Caco-2 (cell line): ENCODE results near the gene KATNAL1. TPM values are rescaled to one million over a fixed set of nuclear protein-coding genes. Genes with fewer than 3 reads are reported as not detected.

ENCODE experiments used
- BruUV-seq: library from RNA; stranded (reverse); fragments of 400-500 nt; replicated peaks from 2 replicates; lab custom pipeline; 2021; lab: Mats Ljungman, UMichigan
- CTCF ChIA-PET: fragments of 300-600 bp; sonication (Branson Sonifier 250); formaldehyde crosslinking; loops from one replicate; lab custom pipeline; 2022; ENCODE audit warnings: antibody characterized with exemption; lab: Charles Lee
- POLR2A ChIA-PET: fragments of 300-600 bp; sonication (Branson Sonifier 250); formaldehyde crosslinking; loops from one replicate; lab custom pipeline; 2022; ENCODE audit warnings: antibody characterized with exemption; lab: Charles Lee
- DNase-seq, 2 experiments: peaks; one replicate each; pipeline versions ENCODE4 v3.0.0 to v3.0.0-alpha.2; 2020 to 2022
- H3K27me3 ChIP-seq: replicated peaks from 2 replicates; pipeline ENCODE4 v1.6.0; 2011; ENCODE audit warnings: low read length; ENCODE audit not compliant: control insufficient read depth, insufficient read depth
- H3K36me3 ChIP-seq: 2 replicates; pipeline ENCODE4 v1.5.1; 2011; ENCODE audit warnings: low read length; ENCODE audit not compliant: control insufficient read depth, insufficient read depth
- H3K4me1 ChIP-seq: fragments of 250-450 bp; sonication (Bioruptor Pico); 2 replicates; pipeline ENCODE4 v1.5.1; 2020; ENCODE audit warnings: mild to moderate bottlenecking
- H3K4me3 ChIP-seq: 2 replicates; pipeline ENCODE4 v1.5.1; 2011; ENCODE audit warnings: low read depth, mild to moderate bottlenecking, control low read depth, low read length
- H3K9me3 ChIP-seq: fragments of 250-450 bp; sonication (Bioruptor Pico); 2 replicates; pipeline ENCODE4 v1.5.1; 2020; ENCODE audit warnings: mild to moderate bottlenecking, moderate library complexity
- H3K27ac Mint-ChIP-seq: one replicate; pipeline ENCODE4 v1.8.0; 2022; ENCODE audit warnings: mixed read lengths; ENCODE audit not compliant: unreplicated experiment
- H3K27me3 Mint-ChIP-seq: one replicate; pipeline ENCODE4 v1.8.0; 2022; ENCODE audit warnings: mixed read lengths; ENCODE audit not compliant: insufficient read depth, unreplicated experiment
- H3K36me3 Mint-ChIP-seq: one replicate; pipeline ENCODE4 v1.8.0; 2022; ENCODE audit warnings: mild to moderate bottlenecking, mixed read lengths; ENCODE audit not compliant: insufficient read depth, unreplicated experiment
- H3K4me1 Mint-ChIP-seq: one replicate; pipeline ENCODE4 v1.8.0; 2022; ENCODE audit warnings: low read depth, mixed read lengths; ENCODE audit not compliant: unreplicated experiment
- H3K4me3 Mint-ChIP-seq: one replicate; pipeline ENCODE4 v1.8.0; 2022; ENCODE audit warnings: mild to moderate bottlenecking, moderate library complexity, mixed read lengths; ENCODE audit not compliant: unreplicated experiment
- H3K9me3 Mint-ChIP-seq: one replicate; pipeline ENCODE4 v1.8.0; 2022; ENCODE audit warnings: mixed read lengths; ENCODE audit not compliant: unreplicated experiment
- intact Hi-C: fragments of 100-400 bp; cut with micrococcal nuclease; formaldehyde crosslinking; loops from one replicate; pipeline ENCODE4 v1.10.0; 2022; ENCODE audit not compliant: unreplicated experiment
- total RNA-seq: library from RNA; stranded (reverse); gene quantifications from 2 replicates; pipeline ENCODE4 v1.2.3, GENCODE V29; 2022
- TF ChIP-seq, protein P1 (sequence below), 2 experiments: fragments of 200-600 bp in 1 of 2; IDR thresholded peaks; 1 replicate in 1 of 2; 2 replicates in 1 of 2; pipeline versions ENCODE4 v1.5.1 to v1.8.0; 2011 to 2022; ENCODE audit warnings: antibody characterized with exemption in 1 of 2, control low read depth in 1 of 2, inconsistent platforms in 1 of 2, low read depth in 1 of 2, low read length in 1 of 2, mild to moderate bottlenecking in 1 of 2, moderate library complexity in 1 of 2; ENCODE audit not compliant: insufficient read depth in 1 of 2, severe bottlenecking in 1 of 2, unreplicated experiment in 1 of 2

The KATNAL1 gene
- total RNA-seq, 1 experiment from 2014 or later: 8.1 TPM

DNA sequence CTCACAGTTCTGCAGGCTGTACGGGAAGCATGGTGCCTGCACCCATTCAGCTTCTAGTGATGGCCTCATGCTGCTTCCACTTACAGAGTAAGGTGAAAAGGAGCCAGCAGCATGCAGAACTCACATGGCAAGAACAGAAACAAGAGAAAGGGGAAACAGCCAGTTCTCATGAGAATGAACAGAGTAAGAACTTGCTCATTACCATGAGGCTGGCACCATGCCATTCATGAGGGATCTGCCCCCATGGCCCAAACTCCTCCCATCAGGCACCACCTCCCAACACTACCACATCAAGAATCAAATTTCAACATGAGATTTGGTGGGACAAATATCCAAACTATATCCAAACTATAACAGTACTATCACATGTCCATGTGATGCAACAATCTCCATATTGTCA, 72.1 kb downstream of the KATNAL1 start:
- intact Hi-C loops: no loop called here
- Histone ChIP-seq H3K36me3 (no peaks in the 10 kb centered on the region), H3K27me3 (no peaks in the 10 kb centered on the region), H3K9me3 (no peaks in the 10 kb centered on the region), H3K4me3 (no peak overlapping the region), H3K4me1 (no peaks in the 10 kb centered on the region)
- H3K27me3 Mint-ChIP-seq: no peaks in the 10 kb centered on the region
- TF ChIP-seq, protein P1, sequence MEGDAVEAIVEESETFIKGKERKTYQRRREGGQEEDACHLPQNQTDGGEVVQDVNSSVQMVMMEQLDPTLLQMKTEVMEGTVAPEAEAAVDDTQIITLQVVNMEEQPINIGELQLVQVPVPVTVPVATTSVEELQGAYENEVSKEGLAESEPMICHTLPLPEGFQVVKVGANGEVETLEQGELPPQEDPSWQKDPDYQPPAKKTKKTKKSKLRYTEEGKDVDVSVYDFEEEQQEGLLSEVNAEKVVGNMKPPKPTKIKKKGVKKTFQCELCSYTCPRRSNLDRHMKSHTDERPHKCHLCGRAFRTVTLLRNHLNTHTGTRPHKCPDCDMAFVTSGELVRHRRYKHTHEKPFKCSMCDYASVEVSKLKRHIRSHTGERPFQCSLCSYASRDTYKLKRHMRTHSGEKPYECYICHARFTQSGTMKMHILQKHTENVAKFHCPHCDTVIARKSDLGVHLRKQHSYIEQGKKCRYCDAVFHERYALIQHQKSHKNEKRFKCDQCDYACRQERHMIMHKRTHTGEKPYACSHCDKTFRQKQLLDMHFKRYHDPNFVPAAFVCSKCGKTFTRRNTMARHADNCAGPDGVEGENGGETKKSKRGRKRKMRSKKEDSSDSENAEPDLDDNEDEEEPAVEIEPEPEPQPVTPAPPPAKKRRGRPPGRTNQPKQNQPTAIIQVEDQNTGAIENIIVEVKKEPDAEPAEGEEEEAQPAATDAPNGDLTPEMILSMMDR (IDR thresholded peaks at IDR 0.05; ENCODE audit: insufficient read depth in 1 of 2, low read depth in 1 of 2, low read length in 1 of 2, severe bottlenecking in 1 of 2, unreplicated experiment in 1 of 2): no peak
- H3K4me3 Mint-ChIP-seq: no peak overlapping the region
- ChIA-PET CTCF (no interaction called here), POLR2A (no interaction called here)
- DNase-seq: no peak
- no TSS peak for BruUV-seq
- no peak overlapping the region for H3K27ac Mint-ChIP-seq
- no peaks in the 10 kb centered on the region for H3K9me3 Mint-ChIP-seq
- H3K36me3 Mint-ChIP-seq: no peaks in the 10 kb centered on the region
- no peaks in the 10 kb centered on the region for H3K4me1 Mint-ChIP-seq

DNA sequence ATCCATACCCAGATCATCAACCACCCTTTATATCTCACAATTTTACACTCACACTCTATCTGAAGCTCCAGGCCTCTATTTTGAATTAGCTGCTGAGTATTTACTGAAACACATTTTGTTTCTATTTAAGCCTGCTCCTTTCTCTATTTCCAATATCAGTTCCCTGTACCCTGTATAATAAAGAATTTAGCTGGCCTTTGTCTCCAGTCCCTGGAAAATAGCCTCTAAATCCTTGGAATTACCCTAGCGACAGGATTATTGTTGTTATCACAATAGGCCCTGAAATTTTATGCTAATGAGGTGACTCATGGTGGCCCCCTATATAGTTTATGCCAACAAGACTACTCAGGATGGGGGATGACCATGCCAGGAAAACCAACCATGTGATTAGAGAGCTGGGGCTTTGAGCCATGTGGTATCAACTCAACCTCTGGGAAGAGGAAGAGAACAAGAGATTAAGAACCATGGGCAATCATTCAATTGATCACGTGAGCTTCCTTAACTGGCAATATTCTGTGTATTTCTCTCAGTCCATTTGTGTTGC, 72.7 kb downstream of the KATNAL1 start:
- Histone ChIP-seq H3K9me3 (no peaks in the 10 kb centered on the region), H3K27me3 (no peaks in the 10 kb centered on the region), H3K36me3 (no peaks in the 10 kb centered on the region), H3K4me1 (no peaks in the 10 kb centered on the region), H3K4me3 (no peak overlapping the region)
- Mint-ChIP-seq H3K27ac (no peak overlapping the region), H3K4me3 (no peak overlapping the region), H3K27me3 (no peaks in the 10 kb centered on the region), H3K9me3 (no peaks in the 10 kb centered on the region), H3K36me3 (no peaks in the 10 kb centered on the region), H3K4me1 (no peaks in the 10 kb centered on the region)
- ChIA-PET CTCF (no interaction called here), POLR2A (no interaction called here)
- no TSS peak for BruUV-seq
- DNase-seq: no peak
- TF ChIP-seq, protein P1 (IDR thresholded peaks at IDR 0.05; ENCODE audit: insufficient read depth in 1 of 2, low read depth in 1 of 2, low read length in 1 of 2, severe bottlenecking in 1 of 2, unreplicated experiment in 1 of 2): no peak
- intact Hi-C loops: no loop called here

DNA sequence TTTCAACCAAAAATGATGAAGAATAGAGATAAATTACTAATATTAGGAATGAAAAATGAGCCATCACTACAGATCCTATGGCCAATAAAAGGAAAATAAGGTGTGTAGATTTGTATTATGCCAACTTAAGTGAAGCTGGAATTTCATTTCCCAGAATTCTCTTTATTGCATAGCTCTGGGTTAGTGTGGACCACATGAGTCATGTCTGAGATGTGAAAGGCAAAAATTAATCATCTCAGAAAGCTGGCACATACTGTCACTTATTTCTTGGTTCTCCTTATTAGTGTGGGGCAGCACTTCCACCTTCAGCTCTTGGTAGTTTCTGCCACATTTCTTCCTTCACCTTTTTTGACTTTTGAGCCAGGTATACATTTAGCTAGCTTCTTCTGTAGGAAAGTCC, 82.6 kb downstream of the KATNAL1 start:
- Histone ChIP-seq H3K4me3 (no peak overlapping the region), H3K27me3 (no peaks in the 10 kb centered on the region), H3K36me3 (no peaks in the 10 kb centered on the region; the same call in 1 of the 2 replicates), H3K4me1 (no peaks in the 10 kb centered on the region), H3K9me3 (peaks cover 6% of the 10 kb centered on the region; the same call in 1 of the 2 replicates)
- POLR2A ChIA-PET: no interaction called here
- Mint-ChIP-seq H3K9me3 (no peaks in the 10 kb centered on the region), H3K4me3 (no peak overlapping the region), H3K36me3 (no peaks in the 10 kb centered on the region), H3K27ac (no peak overlapping the region), H3K27me3 (no peaks in the 10 kb centered on the region), H3K4me1 (peaks cover 6% of the 10 kb centered on the region)
- intact Hi-C loops: loop anchor here (10.0 kb wide), 1 partner anchor 330 kb away; no protein-coding TSS in a partner anchor
- no peak for DNase-seq
- TF ChIP-seq, protein P1 (IDR thresholded peaks at IDR 0.05; ENCODE audit: insufficient read depth in 1 of 2, low read depth in 1 of 2, low read length in 1 of 2, severe bottlenecking in 1 of 2, unreplicated experiment in 1 of 2): no peak
- BruUV-seq: no TSS peak
- CTCF ChIA-PET: no interaction called here
